Caco-2 (cell line): ENCODE results near the gene SMR3B. TPM values are rescaled to one million over a fixed set of nuclear protein-coding genes. Genes with fewer than 3 reads are reported as not detected.

ENCODE experiments used
- BruUV-seq: library from RNA; stranded (reverse); fragments of 400-500 nt; replicated peaks from 2 replicates; lab custom pipeline; 2021; lab: Mats Ljungman, UMichigan
- CTCF ChIA-PET: fragments of 300-600 bp; sonication (Branson Sonifier 250); formaldehyde crosslinking; loops from one replicate; lab custom pipeline; 2022; ENCODE audit warnings: antibody characterized with exemption; lab: Charles Lee
- POLR2A ChIA-PET: fragments of 300-600 bp; sonication (Branson Sonifier 250); formaldehyde crosslinking; loops from one replicate; lab custom pipeline; 2022; ENCODE audit warnings: antibody characterized with exemption; lab: Charles Lee
- DNase-seq, 2 experiments: peaks; one replicate each; pipeline versions ENCODE4 v3.0.0 to v3.0.0-alpha.2; 2020 to 2022
- H3K27me3 ChIP-seq: replicated peaks from 2 replicates; pipeline ENCODE4 v1.6.0; 2011; ENCODE audit warnings: low read length; ENCODE audit not compliant: control insufficient read depth, insufficient read depth
- H3K36me3 ChIP-seq: 2 replicates; pipeline ENCODE4 v1.5.1; 2011; ENCODE audit warnings: low read length; ENCODE audit not compliant: control insufficient read depth, insufficient read depth
- H3K4me1 ChIP-seq: fragments of 250-450 bp; sonication (Bioruptor Pico); 2 replicates; pipeline ENCODE4 v1.5.1; 2020; ENCODE audit warnings: mild to moderate bottlenecking
- H3K4me3 ChIP-seq: 2 replicates; pipeline ENCODE4 v1.5.1; 2011; ENCODE audit warnings: low read depth, mild to moderate bottlenecking, control low read depth, low read length
- H3K9me3 ChIP-seq: fragments of 250-450 bp; sonication (Bioruptor Pico); 2 replicates; pipeline ENCODE4 v1.5.1; 2020; ENCODE audit warnings: mild to moderate bottlenecking, moderate library complexity
- H3K27ac Mint-ChIP-seq: one replicate; pipeline ENCODE4 v1.8.0; 2022; ENCODE audit warnings: mixed read lengths; ENCODE audit not compliant: unreplicated experiment
- H3K27me3 Mint-ChIP-seq: one replicate; pipeline ENCODE4 v1.8.0; 2022; ENCODE audit warnings: mixed read lengths; ENCODE audit not compliant: insufficient read depth, unreplicated experiment
- H3K36me3 Mint-ChIP-seq: one replicate; pipeline ENCODE4 v1.8.0; 2022; ENCODE audit warnings: mild to moderate bottlenecking, mixed read lengths; ENCODE audit not compliant: insufficient read depth, unreplicated experiment
- H3K4me1 Mint-ChIP-seq: one replicate; pipeline ENCODE4 v1.8.0; 2022; ENCODE audit warnings: low read depth, mixed read lengths; ENCODE audit not compliant: unreplicated experiment
- H3K4me3 Mint-ChIP-seq: one replicate; pipeline ENCODE4 v1.8.0; 2022; ENCODE audit warnings: mild to moderate bottlenecking, moderate library complexity, mixed read lengths; ENCODE audit not compliant: unreplicated experiment
- H3K9me3 Mint-ChIP-seq: one replicate; pipeline ENCODE4 v1.8.0; 2022; ENCODE audit warnings: mixed read lengths; ENCODE audit not compliant: unreplicated experiment
- CTCF ChIP-seq, 2 experiments: fragments of 200-600 bp in 1 of 2; IDR thresholded peaks; 1 replicate in 1 of 2; 2 replicates in 1 of 2; pipeline versions ENCODE4 v1.5.1 to v1.8.0; 2011 to 2022; ENCODE audit warnings: antibody characterized with exemption in 1 of 2, control low read depth in 1 of 2, inconsistent platforms in 1 of 2, low read depth in 1 of 2, low read length in 1 of 2, mild to moderate bottlenecking in 1 of 2, moderate library complexity in 1 of 2; ENCODE audit not compliant: insufficient read depth in 1 of 2, severe bottlenecking in 1 of 2, unreplicated experiment in 1 of 2
- intact Hi-C: fragments of 100-400 bp; cut with micrococcal nuclease; formaldehyde crosslinking; loops from one replicate; pipeline ENCODE4 v1.10.0; 2022; ENCODE audit not compliant: unreplicated experiment
- total RNA-seq: library from RNA; stranded (reverse); gene quantifications from 2 replicates; pipeline ENCODE4 v1.2.3, GENCODE V29; 2022

The SMR3B gene
- total RNA-seq, 1 experiment from 2014 or later: not detected

GRCh38 chr4:70337886-70338420 is 45.0 kb upstream of the SMR3B start:
- CTCF ChIA-PET: no interaction called here
- H3K36me3 ChIP-seq: no peaks in the 10 kb centered on the region
- no peaks in the 10 kb centered on the region for H3K9me3 ChIP-seq
- no peaks in the 10 kb centered on the region for H3K36me3 Mint-ChIP-seq
- H3K27ac Mint-ChIP-seq: no peak overlapping the region
- TF ChIP-seq CTCF (IDR thresholded peaks at IDR 0.05; ENCODE audit: insufficient read depth in 1 of 2, low read depth in 1 of 2, low read length in 1 of 2, severe bottlenecking in 1 of 2, unreplicated experiment in 1 of 2): no peak
- POLR2A ChIA-PET: no interaction called here
- no peak for DNase-seq
- H3K27me3 Mint-ChIP-seq: peaks cover 14% of the 10 kb centered on the region
- H3K4me3 Mint-ChIP-seq: no peak overlapping the region
- BruUV-seq: no TSS peak
- no peaks in the 10 kb centered on the region for H3K4me1 Mint-ChIP-seq
- H3K27me3 ChIP-seq: no peaks in the 10 kb centered on the region
- intact Hi-C loops: no loop called here
- no peaks in the 10 kb centered on the region for H3K9me3 Mint-ChIP-seq
- H3K4me3 ChIP-seq: no peak overlapping the region
- H3K4me1 ChIP-seq: no peaks in the 10 kb centered on the region

- H3K27me3 Mint-ChIP-seq: peaks cover 6% of the 10 kb centered on the region
- ChIA-PET CTCF (no interaction called here), POLR2A (no interaction called here)
- no peaks in the 10 kb centered on the region for H3K36me3 Mint-ChIP-seq
- H3K36me3 ChIP-seq: no peaks in the 10 kb centered on the region
- no peak for DNase-seq
- no peaks in the 10 kb centered on the region for H3K9me3 Mint-ChIP-seq
- H3K4me3 ChIP-seq: no peak overlapping the region
- intact Hi-C loops: no loop called here
- H3K27ac Mint-ChIP-seq: no peak overlapping the region
- no peaks in the 10 kb centered on the region for H3K4me1 Mint-ChIP-seq
- H3K9me3 ChIP-seq: no peaks in the 10 kb centered on the region
- TF ChIP-seq CTCF (IDR thresholded peaks at IDR 0.05; ENCODE audit: insufficient read depth in 1 of 2, low read depth in 1 of 2, low read length in 1 of 2, severe bottlenecking in 1 of 2, unreplicated experiment in 1 of 2): no peak
- H3K27me3 ChIP-seq: no peaks in the 10 kb centered on the region
- no peak overlapping the region for H3K4me3 Mint-ChIP-seq
- no TSS peak for BruUV-seq
- no peaks in the 10 kb centered on the region for H3K4me1 ChIP-seq
These were observed 26.7 kb upstream of the SMR3B start for GRCh38 chr4:70356185-70356584.

GRCh38 chr4:70359115-70359661 is 23.7 kb upstream of the SMR3B start:
- no TSS peak for BruUV-seq

More at GRCh38 chr4:70359115-70359661, 23.7 kb upstream of the SMR3B start:
- no peaks in the 10 kb centered on the region for H3K27me3 ChIP-seq
- POLR2A ChIA-PET: no interaction called here
- no peak for DNase-seq
- no peak for TF ChIP-seq CTCF (IDR thresholded peaks at IDR 0.05; ENCODE audit: insufficient read depth in 1 of 2, low read depth in 1 of 2, low read length in 1 of 2, severe bottlenecking in 1 of 2, unreplicated experiment in 1 of 2)
- no peaks in the 10 kb centered on the region for H3K9me3 Mint-ChIP-seq
- no peaks in the 10 kb centered on the region for H3K4me1 ChIP-seq
- CTCF ChIA-PET: no interaction called here
- no peaks in the 10 kb centered on the region for H3K4me1 Mint-ChIP-seq
- peaks cover 3% of the 10 kb centered on the region for H3K27me3 Mint-ChIP-seq
- H3K36me3 ChIP-seq: no peaks in the 10 kb centered on the region
- H3K36me3 Mint-ChIP-seq: no peaks in the 10 kb centered on the region
- H3K9me3 ChIP-seq: no peaks in the 10 kb centered on the region
- H3K4me3 ChIP-seq: no peak overlapping the region
- no peak overlapping the region for H3K27ac Mint-ChIP-seq
- no peak overlapping the region for H3K4me3 Mint-ChIP-seq
- intact Hi-C loops: no loop called here
